Heart left ventricle (tissue), 16 donors: ENCODE results near the gene NUP214. TPM values are rescaled to one million over a fixed set of nuclear protein-coding genes. Genes with fewer than 3 reads are reported as not detected.
A peak's percentile ranks its signal among the peaks of the same experiment; 100 is the strongest.

ENCODE experiments used
- ATAC-seq, 4 donors: fragments of 200-7000 bp; cut with Tn5 transposase; one replicate each; pipeline ENCODE4 v1.9.1; 2020 to 2022; ENCODE audit warnings: moderate library complexity in 4 of 4, mild to moderate bottlenecking in 3 of 4, moderate number of reproducible peaks in 1 of 4
- DNase-seq, 5 donors: peaks; one replicate each; pipeline ENCODE4 v3.0.0-alpha.2; 2020
- H3K27ac ChIP-seq, 12 donors: fragments of 200-600 bp; sonication (generic) in 4 of 12; one replicate each; pipeline versions ENCODE4 v1.5.0 to v1.8.0; 2016 to 2022; ENCODE audit warnings: mild to moderate bottlenecking in 2 of 12
- H3K27me3 ChIP-seq, 9 donors: fragments of 200-600 bp; sonication (generic) in 2 of 9; one replicate each; pipeline versions ENCODE4 v1.5.1 to v1.8.0; 2016 to 2022; ENCODE audit warnings: mild to moderate bottlenecking in 3 of 9
- H3K36me3 ChIP-seq, 9 donors: fragments of 200-600 bp; sonication (generic) in 2 of 9; one replicate each; pipeline versions ENCODE4 v1.5.0 to v1.8.0; 2018 to 2022; ENCODE audit warnings: mild to moderate bottlenecking in 2 of 9
- H3K4me1 ChIP-seq, 12 donors: fragments of 200-600 bp; sonication (generic) in 4 of 12; one replicate each; pipeline versions ENCODE4 v1.5.0 to v1.8.0; 2016 to 2022; ENCODE audit warnings: mild to moderate bottlenecking in 3 of 12
- H3K4me3 ChIP-seq, 12 donors: fragments of 200-600 bp; sonication (generic) in 4 of 12; one replicate each; pipeline versions ENCODE4 v1.5.0 to v1.8.0; 2017 to 2022; ENCODE audit warnings: mild to moderate bottlenecking in 9 of 12, moderate library complexity in 4 of 12
- H3K9me3 ChIP-seq, 12 donors: fragments of 200-600 bp; sonication (generic) in 4 of 12; one replicate each; pipeline versions ENCODE4 v1.5.0 to v1.8.0; 2016 to 2022; ENCODE audit warnings: mild to moderate bottlenecking in 1 of 12
- POLR2A ChIP-seq, 2 donors: fragments of 450-650 bp; IDR thresholded peaks; one replicate each; pipeline ENCODE4 v1.6.1; 2017; ENCODE audit warnings: antibody characterized with exemption in 2 of 2, mild to moderate bottlenecking in 2 of 2, moderate library complexity in 2 of 2
- WGBS, 4 donors: extraction: QIAGEN DNeasy Blood & Tissue Kit in 2 of 4; methylation state at CpG; one replicate each; pipeline versions ENCODE4 v1.1.5 to v1.1.7; 2013 to 2018; 5-methylcytosine and 5-hydroxymethylcytosine counted together
- intact Hi-C, 10 donors: fragments of 100-400 bp; cut with DNase I; formaldehyde crosslinking; loops; one replicate each; pipeline versions ENCODE4 v1.11.1 to v1.14.2; 2022
- polyA plus RNA-seq, 2 donors: library from polyadenylated mRNA; stranded (reverse); fragments of 200-250 nt; gene quantifications; one replicate each; pipeline ENCODE4 v1.2.3, GENCODE V29; 2013
- total RNA-seq, 9 donors: library from RNA; depleted of rRNA in 2 of 9; stranded (reverse); fragments of >200 nt in 2 of 9; fragmentation: NEBNext Ultra II Directional in 3 of 9; extraction: Animal tissue kit (Norgen Biotek cat#: 25700) in 3 of 9; gene quantifications; one replicate each; pipeline versions ENCODE4 v1.1.0 to v1.2.4, GENCODE V29; 2016 to 2023
- TF ChIP-seq, protein P1 (sequence below), 12 donors: fragments of 200-600 bp; sonication (generic) in 4 of 12; IDR thresholded peaks; one replicate each; pipeline versions ENCODE4 v1.5.0 to v1.8.0; 2018 to 2022; ENCODE audit warnings: antibody characterized with exemption in 12 of 12, mild to moderate bottlenecking in 5 of 12
- donor health status: ischemic (EF 13 %, LVEDD 7.1; RV severe dilation, severe dysfunction).
- donor health status: healthy with polysubstance abuse.
- donor health status: DM: no; HTN: yes; CAD: no.
- donor health status: DM: no; HTN: no; CAD: no.
- donor health status: ischemic (EF 25% LVEDD 6.9; RV normal size, moderate dysfunction).
- donor health status: ischemic (EF 25% LVEDD 5.7; RV mildly dilated, moderate dysfunction).
- donor health status: healthy.
- donor health status: DM: yes; HTN: yes; CAD: no.
- donor health status: ischemic (EF 35%, LVEDD 5.7; RV mildly dilated, moderate dysfunction).
- donor health status: nonischemic (EF 11% LVEDD 7.7; RV severe dilation, severe dysfunction).
- donor health status: DM: yes; HTN: yes; CAD: no.
- donor health status: PGD.
- donor health status: ischemic (EF 29% LVEDD 5.4; RV normal size, mild dysfunction).
- donor health status: nonischemic (EF 23%, LVEDD 6.1; RV moderate dilation, normal function).

NUP214 gene
- total and polyA plus RNA-seq, 11 donors: 13.7 to 45.1 (median 23.6) TPM

DNA sequence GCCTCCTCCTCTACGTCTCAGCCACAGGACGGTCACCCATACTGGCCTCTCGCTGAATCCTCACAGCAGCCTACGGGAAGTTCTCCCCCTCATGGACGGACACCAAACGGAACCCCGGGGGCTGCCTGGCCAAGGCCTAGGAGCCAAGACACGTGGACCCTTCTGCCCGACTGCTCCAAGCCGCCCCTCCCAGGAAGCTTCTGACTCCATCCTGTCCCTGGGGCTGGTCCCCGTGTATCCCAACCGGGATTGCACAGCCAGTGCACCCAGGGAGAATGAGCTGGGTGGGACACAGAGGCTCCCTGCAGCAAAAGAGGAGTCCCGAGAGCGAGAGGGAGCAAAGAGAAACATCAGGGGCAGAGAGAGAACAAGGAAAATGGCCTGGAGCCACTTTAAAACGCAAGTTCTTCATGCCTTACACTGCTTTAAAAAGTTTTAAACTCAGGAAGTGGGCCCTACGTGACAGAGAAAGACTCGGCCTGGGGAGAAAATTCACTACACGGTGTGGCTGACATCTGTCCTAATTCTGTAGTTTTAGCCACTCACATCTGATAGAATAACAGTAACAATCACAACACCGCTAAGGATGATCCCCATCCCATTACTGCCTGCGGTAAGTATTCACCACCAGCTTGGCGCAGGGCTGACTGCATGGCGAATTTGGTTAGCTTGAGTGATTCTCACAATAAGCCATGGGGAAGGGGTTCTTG is 147.9 kb downstream of the NUP214 start:
- Histone ChIP-seq H3K36me3 (no peaks in the 10 kb centered on the region), H3K4me3 (peak overlapping the region; percentile 69 to 96 (median 84)), H3K4me1 (peaks cover 18 to 77% (median 60%) of the 10 kb centered on the region in 12 donors), H3K9me3 (no peaks in the 10 kb centered on the region), H3K27me3 (no peaks in the 10 kb centered on the region), H3K27ac (peak overlapping the region; percentile 88 to 99 (median 98))
- intact Hi-C loops: loop anchor here in 4 of 10 donors (5.0 to 10.0 kb wide), 3 partner anchors 36 to 88 kb away; no protein-coding TSS in a partner anchor
- ATAC-seq (peak in 3 of 4 donors; percentile 2 to 42 (median 2)), DNase-seq (peak; percentile 82 to 85 (median 84))
- TF ChIP-seq, protein P1, sequence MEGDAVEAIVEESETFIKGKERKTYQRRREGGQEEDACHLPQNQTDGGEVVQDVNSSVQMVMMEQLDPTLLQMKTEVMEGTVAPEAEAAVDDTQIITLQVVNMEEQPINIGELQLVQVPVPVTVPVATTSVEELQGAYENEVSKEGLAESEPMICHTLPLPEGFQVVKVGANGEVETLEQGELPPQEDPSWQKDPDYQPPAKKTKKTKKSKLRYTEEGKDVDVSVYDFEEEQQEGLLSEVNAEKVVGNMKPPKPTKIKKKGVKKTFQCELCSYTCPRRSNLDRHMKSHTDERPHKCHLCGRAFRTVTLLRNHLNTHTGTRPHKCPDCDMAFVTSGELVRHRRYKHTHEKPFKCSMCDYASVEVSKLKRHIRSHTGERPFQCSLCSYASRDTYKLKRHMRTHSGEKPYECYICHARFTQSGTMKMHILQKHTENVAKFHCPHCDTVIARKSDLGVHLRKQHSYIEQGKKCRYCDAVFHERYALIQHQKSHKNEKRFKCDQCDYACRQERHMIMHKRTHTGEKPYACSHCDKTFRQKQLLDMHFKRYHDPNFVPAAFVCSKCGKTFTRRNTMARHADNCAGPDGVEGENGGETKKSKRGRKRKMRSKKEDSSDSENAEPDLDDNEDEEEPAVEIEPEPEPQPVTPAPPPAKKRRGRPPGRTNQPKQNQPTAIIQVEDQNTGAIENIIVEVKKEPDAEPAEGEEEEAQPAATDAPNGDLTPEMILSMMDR (IDR thresholded peaks at IDR 0.05): peak in 6 of 12 donors; percentile 10 to 48 (median 21)
- TF ChIP-seq POLR2A (IDR thresholded peaks at IDR 0.05): no peak
- WGBS, 4 donors: 17 to 23% (median 17%) methylated on average over 22 of the region's 22 CpGs

DNA sequence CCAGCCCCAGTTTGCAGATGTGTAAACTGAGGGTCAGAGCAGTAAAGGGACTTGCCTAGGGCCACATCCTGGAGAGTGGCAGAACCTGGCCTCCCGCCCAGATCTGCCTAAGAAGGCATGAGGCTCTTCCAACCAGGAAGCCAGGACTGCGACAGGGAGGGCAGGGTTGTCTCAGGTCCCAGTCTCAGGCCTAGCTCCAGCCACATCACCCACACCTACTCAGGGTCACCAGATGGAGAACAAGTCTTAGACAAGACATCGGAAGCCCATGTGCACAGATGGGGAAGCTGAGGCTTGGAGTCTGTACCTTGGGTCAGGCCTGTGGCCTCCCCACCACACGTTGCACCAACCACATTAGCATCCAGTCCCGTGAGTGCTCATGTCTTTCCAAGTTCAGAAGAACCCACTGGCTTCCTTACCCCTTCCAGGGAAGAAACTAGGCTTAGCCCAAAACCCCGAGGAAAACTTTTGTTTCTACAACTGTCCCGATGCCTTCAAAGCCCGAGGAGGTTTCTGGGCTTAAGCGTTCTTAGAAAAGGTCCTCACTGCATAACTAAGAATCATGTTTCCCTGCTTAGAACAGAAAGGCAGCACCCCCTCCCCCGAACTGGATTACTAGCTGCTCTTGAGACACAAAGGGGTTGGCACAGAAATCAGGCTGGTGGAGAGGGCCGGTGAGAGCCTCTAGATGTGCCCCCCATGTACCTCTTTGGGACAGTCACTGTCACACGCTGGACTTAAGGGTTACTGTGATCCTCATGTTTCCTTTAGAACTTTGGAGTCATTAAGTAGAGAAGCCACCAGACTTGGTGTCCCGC is 148.7 kb downstream of the NUP214 start:
- no peaks in the 10 kb centered on the region for H3K36me3 ChIP-seq
- H3K9me3 ChIP-seq: no peaks in the 10 kb centered on the region
- ATAC-seq: peak in 3 of 4 donors; percentile 3 to 7 (median 6)
- peaks cover 22 to 77% (median 59%) of the 10 kb centered on the region in 12 donors for H3K4me1 ChIP-seq
- peak in 2 of 5 donors; percentile 33 to 66 for DNase-seq
- 18 to 23% (median 20%) methylated on average over 12 to 13 of the region's 13 CpGs for WGBS, 4 donors
- TF ChIP-seq POLR2A (IDR thresholded peaks at IDR 0.05): no peak
- TF ChIP-seq, protein P1 (IDR thresholded peaks at IDR 0.05): no peak
- no peaks in the 10 kb centered on the region for H3K27me3 ChIP-seq
- intact Hi-C loops: loop anchor here in 7 of 10 donors (2.0 to 10.0 kb wide), 6 partner anchors 35 to 95 kb away; no protein-coding TSS in a partner anchor
- H3K4me3 ChIP-seq: peak overlapping the region; percentile 69 to 96 (median 84)
- H3K27ac ChIP-seq: peak overlapping the region; percentile 88 to 99 (median 98)

DNA sequence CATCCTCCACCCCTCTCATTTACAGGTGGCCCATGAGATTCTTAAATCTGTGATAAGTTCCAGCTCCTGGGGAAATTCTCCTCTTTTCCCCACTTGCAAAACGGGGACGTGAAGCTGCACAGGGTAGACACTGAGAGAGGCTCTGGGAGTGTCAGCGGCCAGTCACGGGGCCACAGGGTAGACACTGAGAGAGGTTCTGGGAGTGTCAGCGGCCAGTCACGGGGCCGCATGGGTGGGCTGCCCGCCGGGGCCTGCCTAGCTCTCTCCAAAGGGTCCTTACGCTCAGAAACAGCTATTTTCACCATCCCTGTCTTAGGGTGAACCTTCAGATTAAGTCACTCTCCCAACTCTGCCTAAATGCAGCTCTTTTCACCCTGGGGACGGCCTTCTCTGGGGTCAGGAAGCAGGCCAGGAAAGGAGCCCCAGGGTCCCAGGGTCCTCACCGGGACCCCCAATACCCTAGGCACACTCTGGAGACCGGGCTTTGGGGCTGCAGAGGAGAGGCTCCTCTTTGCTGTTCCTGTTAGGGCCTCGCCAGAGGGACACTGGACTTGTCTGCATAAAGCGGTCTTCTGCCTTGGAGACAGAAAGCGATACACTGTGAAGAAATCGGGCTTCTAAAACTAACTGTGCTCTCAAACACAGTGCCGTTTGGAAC is 149.4 kb downstream of the NUP214 start:
- ATAC-seq: peak; percentile 35 to 71 (median 54)
- Histone ChIP-seq H3K27me3 (no peaks in the 10 kb centered on the region), H3K36me3 (no peaks in the 10 kb centered on the region), H3K4me3 (peak overlapping the region; percentile 69 to 96 (median 84)), H3K9me3 (no peaks in the 10 kb centered on the region), H3K27ac (peak overlapping the region; percentile 88 to 99 (median 98)), H3K4me1 (peaks cover 22 to 77% (median 56%) of the 10 kb centered on the region in 12 donors)
- DNase-seq: peak in 4 of 5 donors; percentile 75 to 84 (median 76)
- intact Hi-C loops: loop anchor here in 9 of 10 donors (2.0 to 10.0 kb wide), 10 partner anchors 36 to 98 kb away; no protein-coding TSS in a partner anchor
- WGBS, 4 donors: 15 to 22% (median 17%) methylated on average over 15 to 18 of the region's 18 CpGs
- TF ChIP-seq POLR2A (IDR thresholded peaks at IDR 0.05): no peak
- TF ChIP-seq, protein P1 (IDR thresholded peaks at IDR 0.05): no peak
